Measurements from ENCODE around the gene SPTLC3.

The SPTLC3 gene

DNA sequence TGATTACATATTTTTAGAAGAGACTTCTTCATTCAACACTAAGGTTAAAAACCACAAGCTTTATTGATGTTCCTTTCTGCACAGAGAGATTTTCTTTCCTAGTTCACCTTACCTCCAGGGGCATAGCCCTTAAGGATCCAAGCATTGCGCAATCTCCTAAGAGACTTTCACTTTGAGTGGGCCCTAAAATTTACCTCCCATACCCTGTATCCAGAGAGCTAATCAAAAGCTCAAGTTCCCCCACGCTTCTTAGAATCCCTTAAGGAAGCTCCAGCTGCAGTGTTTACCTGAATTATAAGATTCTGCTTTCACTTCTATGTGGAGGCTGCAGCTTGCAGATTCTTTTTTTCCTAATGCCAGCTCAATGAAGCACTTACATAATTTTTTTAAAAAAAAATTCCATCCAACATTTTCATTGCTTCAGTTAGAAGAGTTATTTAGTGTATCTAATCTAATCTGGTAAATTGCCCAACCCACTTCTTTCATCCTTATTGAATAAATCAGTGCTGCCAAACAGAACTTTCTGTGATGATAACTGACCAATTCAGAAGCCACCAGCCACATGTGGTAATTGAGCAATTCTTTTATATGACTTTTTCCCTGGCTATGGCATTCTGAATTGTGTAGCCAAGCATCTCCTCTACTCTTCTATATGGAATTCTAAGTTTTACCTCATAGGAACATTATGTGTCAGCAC lies 24.6 kb upstream of the SPTLC3 start:
- Histone ChIP-seq H3K9ac (ENCODE audit: low read length in 5 of 5) (no peak overlapping the region), H3K27ac (ENCODE audit: low read depth, low read length) (no peak overlapping the region)

DNA sequence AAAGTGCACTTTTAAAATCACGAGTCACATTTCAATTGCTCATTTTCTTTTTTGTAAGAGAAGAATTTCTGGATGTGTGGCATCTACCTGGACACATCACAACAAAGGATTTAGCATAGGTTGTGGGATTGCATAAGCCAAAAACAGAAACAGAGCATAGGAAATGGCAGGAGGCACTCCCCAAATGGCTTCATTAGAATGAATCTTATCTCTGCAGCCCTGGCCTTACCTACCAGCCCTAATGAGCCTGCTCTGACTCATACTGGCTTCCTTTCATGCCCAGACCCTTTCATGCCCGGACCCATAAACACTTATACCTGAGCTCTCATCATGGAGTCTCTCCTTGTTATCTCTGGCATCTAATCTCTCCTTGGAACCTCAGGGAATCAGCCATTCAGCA lies 23.9 kb upstream of the SPTLC3 start:
- H3K4me3 ChIP-seq (ENCODE audit: low read depth in 1 of 5, low read length in 5 of 5), result no peak overlapping the region
- H3K9me3 ChIP-seq (ENCODE audit: control insufficient read depth in 5 of 5, low read length in 5 of 5), result no peaks in the 10 kb centered on the region
- H3K9ac ChIP-seq (ENCODE audit: low read length in 5 of 5), result no peak overlapping the region
- H3K27me3 ChIP-seq (ENCODE audit: control insufficient read depth in 5 of 5, insufficient read depth in 4 of 5, low read length in 5 of 5), result no peaks in the 10 kb centered on the region
- H3K36me3 ChIP-seq (ENCODE audit: control insufficient read depth in 5 of 5, insufficient read depth in 5 of 5, low read length in 5 of 5), result no peaks in the 10 kb centered on the region
- H3K27ac ChIP-seq (ENCODE audit: low read depth, low read length), result no peak overlapping the region
- H3K4me1 ChIP-seq (ENCODE audit: control insufficient read depth in 5 of 5, insufficient read depth in 5 of 5, low read length in 5 of 5), result no peaks in the 10 kb centered on the region

More for the DNA sequence above, 24.6 kb upstream of the SPTLC3 start:
- Histone ChIP-seq H3K4me3 (ENCODE audit: low read depth in 1 of 5, low read length in 5 of 5) (no peak overlapping the region), H3K36me3 (ENCODE audit: control insufficient read depth in 5 of 5, insufficient read depth in 5 of 5, low read length in 5 of 5) (no peaks in the 10 kb centered on the region), H3K4me1 (ENCODE audit: control insufficient read depth in 5 of 5, insufficient read depth in 5 of 5, low read length in 5 of 5) (no peaks in the 10 kb centered on the region), H3K9me3 (ENCODE audit: control insufficient read depth in 5 of 5, low read length in 5 of 5) (no peaks in the 10 kb centered on the region), H3K27me3 (ENCODE audit: control insufficient read depth in 5 of 5, insufficient read depth in 4 of 5, low read length in 5 of 5) (no peaks in the 10 kb centered on the region)

DNA sequence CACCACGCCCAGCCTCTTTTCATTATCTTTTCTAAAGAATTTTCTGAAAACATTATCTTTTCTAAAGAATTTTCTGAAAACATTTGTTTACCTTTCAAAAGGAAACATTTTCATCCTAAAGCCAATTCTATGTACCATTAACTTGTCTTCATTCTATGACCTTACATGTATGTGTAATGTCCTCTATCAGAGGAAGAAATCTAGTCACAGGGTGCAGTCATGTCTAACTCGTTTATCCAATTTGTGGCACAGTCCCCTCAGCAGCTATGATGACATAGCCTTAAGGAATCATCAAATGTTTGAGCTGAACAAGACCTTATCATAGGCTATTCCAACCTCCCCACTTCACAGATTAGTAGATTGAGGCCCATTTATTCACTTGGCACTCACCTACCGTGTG lies 21.5 kb upstream of the SPTLC3 start:
- Histone ChIP-seq H3K9me3 (ENCODE audit: control insufficient read depth in 5 of 5, low read length in 5 of 5) (no peaks in the 10 kb centered on the region), H3K4me1 (ENCODE audit: control insufficient read depth in 5 of 5, insufficient read depth in 5 of 5, low read length in 5 of 5) (no peaks in the 10 kb centered on the region), H3K36me3 (ENCODE audit: control insufficient read depth in 5 of 5, insufficient read depth in 5 of 5, low read length in 5 of 5) (no peaks in the 10 kb centered on the region), H3K27me3 (ENCODE audit: control insufficient read depth in 5 of 5, insufficient read depth in 4 of 5, low read length in 5 of 5) (peaks cover 0 to 2% (median 0%) of the 10 kb centered on the region in 5 donors), H3K9ac (ENCODE audit: low read length in 5 of 5) (no peak overlapping the region), H3K27ac (ENCODE audit: low read depth, low read length) (no peak overlapping the region), H3K4me3 (ENCODE audit: low read depth in 1 of 5, low read length in 5 of 5) (no peak overlapping the region)

DNA sequence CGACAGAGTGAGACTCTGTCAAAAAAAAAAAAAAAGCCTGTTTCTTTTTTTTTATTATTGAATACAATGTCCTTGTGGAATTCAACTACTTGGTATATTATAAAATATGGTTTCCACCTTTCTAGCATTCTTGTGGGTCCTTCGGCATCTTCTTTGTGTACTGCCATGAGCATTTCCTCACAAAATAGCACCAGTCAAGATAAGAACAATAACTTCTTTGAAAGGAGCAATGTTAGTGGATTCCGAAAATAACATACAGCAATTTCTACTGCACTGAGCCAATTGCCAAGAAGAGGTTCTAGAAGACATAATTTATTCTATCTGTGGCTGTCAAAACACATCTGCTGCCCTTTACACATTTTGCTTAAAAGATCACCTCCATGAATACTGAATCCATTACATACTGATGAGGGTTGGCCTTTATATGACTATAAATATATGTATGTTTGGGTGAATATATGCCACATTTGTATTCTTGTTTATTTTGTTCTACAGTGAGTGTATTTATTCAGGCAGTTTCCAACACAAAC lies 19.1 kb upstream of the SPTLC3 start:
- H3K9ac ChIP-seq (ENCODE audit: low read length in 5 of 5), result no peak overlapping the region
- no peaks in the 10 kb centered on the region for H3K4me1 ChIP-seq (ENCODE audit: control insufficient read depth in 5 of 5, insufficient read depth in 5 of 5, low read length in 5 of 5)
- H3K27me3 ChIP-seq (ENCODE audit: control insufficient read depth in 5 of 5, insufficient read depth in 4 of 5, low read length in 5 of 5), result peaks cover 0 to 2% (median 0%) of the 10 kb centered on the region in 5 donors
- H3K36me3 ChIP-seq (ENCODE audit: control insufficient read depth in 5 of 5, insufficient read depth in 5 of 5, low read length in 5 of 5), result no peaks in the 10 kb centered on the region
- no peak overlapping the region for H3K4me3 ChIP-seq (ENCODE audit: low read depth in 1 of 5, low read length in 5 of 5)
- no peak overlapping the region for H3K27ac ChIP-seq (ENCODE audit: low read depth, low read length)
- no peaks in the 10 kb centered on the region for H3K9me3 ChIP-seq (ENCODE audit: control insufficient read depth in 5 of 5, low read length in 5 of 5)

DNA sequence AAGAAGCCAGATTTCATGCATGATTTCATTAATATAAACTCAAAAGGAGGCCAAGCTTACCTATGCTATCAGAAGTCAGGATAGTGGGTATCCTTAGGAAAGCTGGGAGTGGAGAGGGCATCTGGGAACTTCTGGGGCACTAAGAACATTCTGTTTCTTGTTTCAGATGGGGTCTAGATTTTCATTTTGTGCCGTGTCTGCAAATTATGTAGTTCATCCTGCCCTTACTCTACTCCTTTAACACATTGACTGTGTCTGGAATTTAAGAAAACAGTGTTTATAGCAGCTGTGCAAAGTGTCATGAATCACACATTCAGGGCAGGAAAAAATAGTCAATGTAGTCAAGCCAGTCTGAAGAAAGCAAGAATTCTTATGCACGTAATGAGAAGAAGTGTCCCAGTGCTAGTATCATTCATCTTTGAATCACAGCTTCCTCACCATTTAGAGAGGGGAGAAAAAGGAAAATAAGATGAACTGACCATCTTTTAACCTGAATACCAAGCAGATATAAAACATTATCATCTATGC lies 11.6 kb upstream of the SPTLC3 start:
- Histone ChIP-seq H3K9ac (ENCODE audit: low read length in 5 of 5) (no peak overlapping the region), H3K4me1 (ENCODE audit: control insufficient read depth in 5 of 5, insufficient read depth in 5 of 5, low read length in 5 of 5) (no peaks in the 10 kb centered on the region), H3K4me3 (ENCODE audit: low read depth in 1 of 5, low read length in 5 of 5) (no peak overlapping the region), H3K27ac (ENCODE audit: low read depth, low read length) (no peak overlapping the region), H3K36me3 (ENCODE audit: control insufficient read depth in 5 of 5, insufficient read depth in 5 of 5, low read length in 5 of 5) (no peaks in the 10 kb centered on the region), H3K9me3 (ENCODE audit: control insufficient read depth in 5 of 5, low read length in 5 of 5) (no peaks in the 10 kb centered on the region), H3K27me3 (ENCODE audit: control insufficient read depth in 5 of 5, insufficient read depth in 4 of 5, low read length in 5 of 5) (peaks cover 0 to 4% (median 0%) of the 10 kb centered on the region in 5 donors)

DNA sequence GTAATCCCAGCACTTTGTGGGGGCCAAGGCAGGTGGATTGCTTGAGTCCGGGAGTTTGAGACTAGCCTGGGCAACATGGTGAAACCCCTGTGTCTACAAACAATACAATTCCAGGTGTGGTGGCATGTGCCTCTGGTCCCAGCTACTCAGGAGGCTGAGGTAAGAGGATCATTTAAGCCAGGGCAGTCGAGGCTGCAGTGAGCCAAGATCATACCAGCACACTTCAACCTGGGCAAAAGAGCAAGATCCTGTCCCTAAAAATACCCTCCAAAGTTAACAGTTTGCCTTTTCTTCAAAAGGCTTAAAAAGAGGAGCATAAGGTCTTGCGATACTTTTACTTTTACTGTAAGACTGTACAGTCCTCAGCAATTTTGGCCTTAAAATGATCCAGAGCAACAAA lies 10.7 kb upstream of the SPTLC3 start:
- Histone ChIP-seq H3K27me3 (ENCODE audit: control insufficient read depth in 5 of 5, insufficient read depth in 4 of 5, low read length in 5 of 5) (peaks cover 0 to 4% (median 0%) of the 10 kb centered on the region in 5 donors), H3K9ac (ENCODE audit: low read length in 5 of 5) (no peak overlapping the region), H3K4me1 (ENCODE audit: control insufficient read depth in 5 of 5, insufficient read depth in 5 of 5, low read length in 5 of 5) (no peaks in the 10 kb centered on the region), H3K4me3 (ENCODE audit: low read depth in 1 of 5, low read length in 5 of 5) (no peak overlapping the region), H3K27ac (ENCODE audit: low read depth, low read length) (no peak overlapping the region), H3K36me3 (ENCODE audit: control insufficient read depth in 5 of 5, insufficient read depth in 5 of 5, low read length in 5 of 5) (no peaks in the 10 kb centered on the region), H3K9me3 (ENCODE audit: control insufficient read depth in 5 of 5, low read length in 5 of 5) (no peaks in the 10 kb centered on the region)

DNA sequence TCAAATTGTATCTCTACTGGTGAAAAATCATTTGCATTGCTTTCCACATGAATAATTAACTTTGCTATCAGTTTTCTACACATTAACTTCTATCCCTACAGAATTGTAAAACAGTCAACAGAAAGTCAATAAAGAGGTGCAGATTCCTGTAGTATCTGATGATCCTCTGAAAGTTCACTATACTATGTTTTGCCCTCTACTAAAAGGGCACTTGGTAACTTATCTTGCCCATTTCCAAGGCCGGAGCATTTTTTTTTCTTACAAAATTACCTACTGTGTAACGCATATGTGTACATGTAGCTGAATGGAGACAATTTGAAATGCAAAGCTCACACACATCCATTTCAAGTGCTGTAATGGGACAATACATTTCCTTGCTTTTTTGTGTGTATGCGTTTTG lies 9.6 kb upstream of the SPTLC3 start:
- Histone ChIP-seq H3K9ac (ENCODE audit: low read length in 5 of 5) (no peak overlapping the region), H3K36me3 (ENCODE audit: control insufficient read depth in 5 of 5, insufficient read depth in 5 of 5, low read length in 5 of 5) (no peaks in the 10 kb centered on the region), H3K27me3 (ENCODE audit: control insufficient read depth in 5 of 5, insufficient read depth in 4 of 5, low read length in 5 of 5) (peaks cover 0 to 4% (median 0%) of the 10 kb centered on the region in 5 donors), H3K4me3 (ENCODE audit: low read depth in 1 of 5, low read length in 5 of 5) (no peak overlapping the region), H3K9me3 (ENCODE audit: control insufficient read depth in 5 of 5, low read length in 5 of 5) (no peaks in the 10 kb centered on the region), H3K4me1 (ENCODE audit: control insufficient read depth in 5 of 5, insufficient read depth in 5 of 5, low read length in 5 of 5) (no peaks in the 10 kb centered on the region), H3K27ac (ENCODE audit: low read depth, low read length) (no peak overlapping the region)

DNA sequence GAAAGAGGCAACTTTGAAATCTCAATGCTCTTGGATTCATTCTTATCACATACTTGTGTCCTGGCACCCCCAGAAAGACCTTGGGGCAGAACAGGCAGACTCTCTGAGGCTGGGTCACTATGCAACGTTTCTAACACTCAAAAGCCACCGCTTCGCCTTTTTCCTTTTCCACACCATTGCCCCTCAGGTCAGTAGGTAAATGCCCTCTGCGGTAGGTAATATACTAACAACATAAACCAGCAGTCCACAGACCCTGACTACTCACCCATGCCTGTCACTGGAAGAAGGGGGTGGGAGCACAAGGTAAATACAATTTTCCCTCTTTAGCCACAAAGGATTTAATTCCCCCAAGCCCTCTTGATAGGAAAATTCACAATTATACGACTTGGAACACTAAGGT lies 6.5 kb upstream of the SPTLC3 start:
- Histone ChIP-seq H3K4me1 (ENCODE audit: control insufficient read depth in 5 of 5, insufficient read depth in 5 of 5, low read length in 5 of 5) (no peaks in the 10 kb centered on the region), H3K4me3 (ENCODE audit: low read depth in 1 of 5, low read length in 5 of 5) (no peak overlapping the region), H3K9me3 (ENCODE audit: control insufficient read depth in 5 of 5, low read length in 5 of 5) (no peaks in the 10 kb centered on the region), H3K27me3 (ENCODE audit: control insufficient read depth in 5 of 5, insufficient read depth in 4 of 5, low read length in 5 of 5) (peaks cover 0 to 4% (median 0%) of the 10 kb centered on the region in 5 donors), H3K36me3 (ENCODE audit: control insufficient read depth in 5 of 5, insufficient read depth in 5 of 5, low read length in 5 of 5) (no peaks in the 10 kb centered on the region), H3K27ac (ENCODE audit: low read depth, low read length) (no peak overlapping the region), H3K9ac (ENCODE audit: low read length in 5 of 5) (no peak overlapping the region)

DNA sequence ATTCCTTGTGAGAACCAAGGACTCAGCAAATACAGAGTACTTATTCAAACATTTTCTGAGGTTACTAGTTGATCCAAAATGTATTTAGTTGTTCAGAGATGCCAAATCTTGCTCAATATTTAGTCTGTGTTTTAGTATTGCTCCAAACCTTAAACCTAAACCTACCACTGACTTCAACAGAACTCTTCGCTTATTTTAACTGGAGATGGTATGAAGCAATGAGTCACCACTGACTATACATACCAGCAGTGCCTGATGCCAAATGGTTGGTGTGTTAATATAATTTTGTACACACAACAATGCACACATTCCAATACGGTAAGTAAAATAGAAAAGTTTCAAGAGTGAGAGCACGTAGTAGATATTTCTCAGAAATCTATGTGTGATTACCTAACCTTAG lies 1.9 kb upstream of the SPTLC3 start:
- Histone ChIP-seq H3K4me1 (ENCODE audit: control insufficient read depth in 5 of 5, insufficient read depth in 5 of 5, low read length in 5 of 5) (peaks cover 2 to 18% (median 13%) of the 10 kb centered on the region in 5 donors), H3K4me3 (ENCODE audit: low read depth in 1 of 5, low read length in 5 of 5) (no peak overlapping the region), H3K9ac (ENCODE audit: low read length in 5 of 5) (no peak overlapping the region), H3K36me3 (ENCODE audit: control insufficient read depth in 5 of 5, insufficient read depth in 5 of 5, low read length in 5 of 5) (no peaks in the 10 kb centered on the region), H3K27me3 (ENCODE audit: control insufficient read depth in 5 of 5, insufficient read depth in 4 of 5, low read length in 5 of 5) (no peaks in the 10 kb centered on the region), H3K27ac (ENCODE audit: low read depth, low read length) (no peak overlapping the region), H3K9me3 (ENCODE audit: control insufficient read depth in 5 of 5, low read length in 5 of 5) (no peaks in the 10 kb centered on the region)

DNA sequence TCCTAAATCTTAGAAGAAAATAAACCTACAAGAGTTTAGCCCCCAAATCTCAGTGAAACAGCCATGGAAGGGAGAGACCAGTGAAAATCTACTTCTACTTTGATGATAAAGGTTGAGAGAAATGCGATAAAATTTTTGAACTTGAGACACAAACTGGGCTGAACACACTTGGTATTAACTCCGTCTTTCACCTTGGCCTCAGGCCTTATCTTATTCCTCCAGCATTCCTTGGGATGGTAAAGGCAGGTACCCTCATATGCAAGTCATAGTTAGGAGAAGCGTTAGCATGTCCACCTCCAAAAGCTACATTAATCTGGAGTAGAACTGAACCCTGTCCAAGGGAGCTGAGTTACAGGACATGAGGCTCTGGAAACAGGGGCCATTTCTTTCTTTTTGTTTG lies 1.2 kb upstream of the SPTLC3 start:
- no peak overlapping the region for H3K4me3 ChIP-seq (ENCODE audit: low read depth in 1 of 5, low read length in 5 of 5)

More for the DNA sequence above, 1.2 kb upstream of the SPTLC3 start:
- Histone ChIP-seq H3K9me3 (ENCODE audit: control insufficient read depth in 5 of 5, low read length in 5 of 5) (no peaks in the 10 kb centered on the region), H3K9ac (ENCODE audit: low read length in 5 of 5) (no peak overlapping the region), H3K4me1 (ENCODE audit: control insufficient read depth in 5 of 5, insufficient read depth in 5 of 5, low read length in 5 of 5) (peaks cover 2 to 19% (median 13%) of the 10 kb centered on the region in 5 donors), H3K27ac (ENCODE audit: low read depth, low read length) (no peak overlapping the region), H3K36me3 (ENCODE audit: control insufficient read depth in 5 of 5, insufficient read depth in 5 of 5, low read length in 5 of 5) (no peaks in the 10 kb centered on the region), H3K27me3 (ENCODE audit: control insufficient read depth in 5 of 5, insufficient read depth in 4 of 5, low read length in 5 of 5) (no peaks in the 10 kb centered on the region)

All from subcutaneous abdominal adipose tissue (tissue), 5 donors.